GM18951 (cell line): ENCODE measurements around the gene SLC19A3.
"Not testable (repeated sequence)": the region's sequence is repeated elsewhere in the genome, so short reads cannot be mapped to it uniquely, and the experiment has no call there.

Experiments
- POLR2A ChIP-seq: IDR thresholded peaks from 4 replicates; pipeline ENCODE4 v1.6.1; 2011; ENCODE audit warnings: mild to moderate bottlenecking; ENCODE audit not compliant: insufficient read length, insufficient read depth; ENCODE audit errors: extremely low read depth
- in situ Hi-C: fragments of 300-500 bp; cut with MboI; formaldehyde crosslinking; loops from one replicate; pipeline ENCODE4 v1.12.0; 2022; ENCODE audit warnings: low sequenced_read_pairs, mixed read lengths, inconsistent platforms; ENCODE audit not compliant: unreplicated experiment

The SLC19A3 gene

GRCh38 chr2:227671170-227671905, 46.5 kb downstream of the SLC19A3 start:
- in situ Hi-C loops = no loop called here
- TF ChIP-seq POLR2A = no peak

DNA sequence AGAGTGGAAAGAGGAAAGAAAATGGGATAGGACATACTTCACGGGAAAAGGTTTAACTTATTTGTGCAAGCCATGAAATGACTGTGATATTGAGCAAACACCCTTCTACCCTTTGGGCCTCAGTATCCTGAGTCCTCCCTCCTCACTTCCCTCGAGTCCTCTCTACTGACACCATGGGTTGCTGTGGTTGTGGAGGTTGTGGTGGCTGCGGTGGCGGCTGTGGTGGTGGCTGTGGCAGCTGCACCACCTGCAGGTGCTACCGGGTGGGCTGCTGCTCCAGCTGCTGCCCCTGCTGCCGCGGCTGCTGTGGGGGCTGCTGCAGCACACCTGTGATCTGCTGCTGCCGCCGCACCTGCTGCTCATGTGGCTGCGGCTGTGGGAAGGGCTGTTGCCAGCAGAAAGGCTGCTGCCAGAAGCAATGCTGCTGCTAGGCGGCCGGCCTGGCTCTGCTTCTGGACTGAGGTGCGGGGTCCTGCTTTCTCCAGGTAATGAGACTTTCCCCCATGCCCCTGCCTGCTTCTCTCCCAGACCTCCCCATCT, 51.1 kb downstream of the SLC19A3 start, which contains the start of gene SCYGR5:
Gene SCYGR5 (plus strand): TSS at position 174 of the 540 bp plus-strand sequence. CDS start 0 bp downstream, at position 174.
- in situ Hi-C loops = not testable (repeated sequence)

DNA sequence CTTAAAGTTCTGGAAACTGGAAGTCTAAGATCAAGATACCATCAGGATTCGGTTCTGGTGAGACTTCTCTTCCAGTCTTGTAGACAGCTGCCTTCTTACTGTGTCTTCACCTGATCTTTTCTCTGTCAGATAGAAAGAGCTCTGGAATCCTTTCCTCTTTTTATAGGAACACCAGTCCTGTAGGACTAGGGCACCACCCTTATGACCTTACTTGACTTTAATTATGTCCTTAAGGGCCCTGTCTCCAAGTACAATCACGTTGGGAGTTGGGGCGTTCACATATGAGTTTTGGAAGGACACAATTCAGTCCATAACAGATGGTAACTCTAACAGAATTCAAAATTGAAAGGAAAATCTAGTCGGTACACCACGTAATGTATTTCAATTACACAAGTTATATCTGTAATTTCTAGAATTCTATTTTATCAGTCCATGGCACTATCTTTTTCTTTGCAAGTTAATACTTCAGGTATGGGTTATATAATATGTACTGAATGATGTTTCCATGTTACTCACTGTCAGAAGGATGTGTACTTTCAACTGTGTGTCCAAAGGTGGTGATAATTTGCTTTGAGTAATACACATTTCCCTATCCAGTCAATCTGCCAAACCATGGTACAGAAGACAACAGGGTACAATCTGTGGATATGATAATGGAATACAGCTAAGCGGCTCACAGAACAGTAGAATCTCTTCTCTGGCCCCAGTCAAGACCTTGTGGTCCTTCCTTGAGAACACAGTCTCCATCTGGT, 52.5 kb downstream of the SLC19A3 start:
- no peak for TF ChIP-seq POLR2A
- in situ Hi-C loops = no loop called here

- in situ Hi-C loops = no loop called here
These were observed 56.0 kb downstream of the SLC19A3 start for GRCh38 chr2:227661827-227662226.

GRCh38 chr2:227661025-227661649, 56.7 kb downstream of the SLC19A3 start:
- no peak for TF ChIP-seq POLR2A
- in situ Hi-C loops = no loop called here

More at GRCh38 chr2:227661827-227662226, 56.0 kb downstream of the SLC19A3 start:
- TF ChIP-seq POLR2A = no peak

DNA sequence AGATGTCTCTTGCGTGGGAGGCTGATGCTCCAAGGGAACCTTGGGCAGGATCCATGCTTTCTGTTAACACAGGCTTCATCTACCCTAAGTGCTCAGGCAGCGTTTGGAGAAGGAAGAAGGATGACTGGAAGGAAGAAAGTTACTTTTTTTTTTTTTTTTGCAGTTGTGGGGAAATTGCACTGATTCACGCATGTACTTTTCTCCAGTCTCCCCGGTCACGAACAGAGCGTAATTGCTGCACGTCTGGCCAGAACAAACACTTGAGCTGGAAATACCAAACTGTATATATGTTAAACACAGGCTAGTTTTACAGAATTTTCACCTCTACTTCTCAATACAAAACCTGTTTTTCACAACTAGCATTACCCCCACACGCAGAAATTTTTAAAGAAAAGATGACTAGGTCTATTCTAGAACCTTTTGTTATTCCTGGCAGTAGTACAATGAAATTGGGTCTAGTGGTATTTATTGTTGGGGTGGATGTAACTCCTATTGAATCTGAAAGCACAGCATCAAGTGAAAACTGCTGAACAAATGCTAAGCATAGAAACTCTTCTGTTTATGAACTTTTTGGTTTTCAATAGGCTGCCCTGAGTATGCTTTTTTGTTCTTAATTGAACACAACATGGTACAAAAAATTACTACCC, 60.5 kb downstream of the SLC19A3 start:
- TF ChIP-seq POLR2A = no peak
- in situ Hi-C loops = no loop called here

- TF ChIP-seq POLR2A = no peak
- in situ Hi-C loops = no loop called here
These were observed 62.4 kb downstream of the SLC19A3 start for GRCh38 chr2:227655454-227655853.

- in situ Hi-C loops = no loop called here
- TF ChIP-seq POLR2A = no peak
These were observed 63.4 kb downstream of the SLC19A3 start for GRCh38 chr2:227654426-227654825.

GRCh38 chr2:227653419-227653818, 64.4 kb downstream of the SLC19A3 start:
- in situ Hi-C loops = no loop called here
- no peak for TF ChIP-seq POLR2A

- no peak for TF ChIP-seq POLR2A
- in situ Hi-C loops = no loop called here
These were observed 73.8 kb downstream of the SLC19A3 start for GRCh38 chr2:227643990-227644551.

DNA sequence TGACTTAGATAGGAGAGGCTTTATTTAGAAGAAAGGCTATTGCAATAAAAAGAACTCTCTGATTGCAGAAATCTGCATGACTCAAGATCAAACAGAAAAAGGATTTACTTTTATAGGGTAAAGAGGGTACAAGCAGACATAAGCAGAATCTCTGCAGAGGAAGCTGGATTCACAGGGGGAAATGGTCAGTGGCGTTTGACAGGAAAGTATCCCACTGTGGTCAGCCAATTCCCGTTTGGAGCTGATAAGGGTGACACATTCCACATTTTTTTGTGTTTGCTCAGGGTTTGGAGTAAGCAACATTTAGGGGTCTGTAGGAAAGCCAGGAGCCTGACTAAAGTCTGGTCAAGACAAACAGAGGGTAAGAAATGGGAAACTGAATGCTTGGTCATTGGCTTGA, 75.2 kb downstream of the SLC19A3 start:
- in situ Hi-C loops = no loop called here
- TF ChIP-seq POLR2A = no peak

- in situ Hi-C loops = no loop called here
- no peak for TF ChIP-seq POLR2A
These were observed 83.6 kb downstream of the SLC19A3 start for GRCh38 chr2:227634201-227634600.
